DOHH2 (cell line): ENCODE results near the gene PEAK3.

Experiments used
- CTCF ChIP-seq: fragments of 200-600 bp; sonication (generic); IDR thresholded peaks from one replicate; pipeline ENCODE4 v1.5.1; 2014; ENCODE audit warnings: antibody characterized with exemption, mild to moderate bottlenecking, low read depth, low read length; ENCODE audit not compliant: poor library complexity, severe bottlenecking
- EZH2phosphoT487 ChIP-seq: fragments of 200-600 bp; sonication (generic); IDR thresholded peaks from 2 replicates; pipeline ENCODE4 v1.6.1; 2017; ENCODE audit warnings: borderline replicate concordance, mild to moderate bottlenecking, antibody characterized with exemption, low read length, moderate library complexity, mixed read lengths

DNA sequence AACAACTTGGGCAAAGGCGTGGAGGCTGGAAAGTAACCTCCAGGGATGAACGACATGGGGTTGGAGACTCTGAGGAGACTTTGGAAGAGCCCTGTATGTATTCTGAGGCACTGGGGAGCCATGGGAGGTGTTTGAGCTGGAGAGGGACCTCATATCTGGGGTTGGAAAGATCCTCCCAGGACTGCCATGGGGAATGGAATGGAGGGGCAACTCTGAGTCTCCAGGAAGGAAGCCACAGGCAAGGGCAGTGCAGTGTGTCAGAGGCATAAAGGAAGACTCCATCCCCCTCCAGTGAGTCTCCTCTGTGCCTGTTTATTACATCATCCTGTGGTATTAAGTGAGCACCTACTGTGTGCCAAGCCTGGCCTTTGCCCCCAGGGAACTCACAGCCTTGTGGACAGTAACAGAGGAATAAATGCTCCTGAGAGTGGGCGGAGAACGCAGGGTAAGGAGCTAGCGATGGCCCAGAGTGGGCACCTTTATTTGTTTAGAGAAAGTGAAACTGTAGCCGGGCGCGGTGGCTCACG, 7.7 kb downstream of the PEAK3 start:
- TF ChIP-seq CTCF, result no peak
- TF ChIP-seq EZH2phosphoT487, result no peak
